Sciatic nerve (tissue), 2 donors: ENCODE results near the gene NEURL1. TPM values are rescaled to one million over a fixed set of nuclear protein-coding genes. Genes with fewer than 3 reads are reported as not detected.

Experiments used
- ATAC-seq: fragments of 200-7000 bp; cut with Tn5 transposase; one replicate; pipeline ENCODE4 v1.9.1; 2020; ENCODE audit warnings: mild to moderate bottlenecking, moderate library complexity
- DNase-seq: peaks from one replicate; pipeline ENCODE4 v3.0.0-alpha.2; 2020; ENCODE audit warnings: low spot score
- intact Hi-C: fragments of 100-400 bp; cut with DNase I; formaldehyde crosslinking; loops from one replicate; pipeline ENCODE4 v1.14.2; 2022
- total RNA-seq: library from RNA; stranded (reverse); fragmentation: NEBNext Ultra II Directional; extraction: Animal tissue kit (Norgen Biotek cat#: 25700); gene quantifications from one replicate; pipeline ENCODE4 v1.2.1, GENCODE V29; 2021
- donor health status: DM: no; HTN: no; CAD: no.
- donor health status: DM: no; HTN: no; CAD: no.

NEURL1 gene
- total RNA-seq, 1 donor from 2014 or later = 0.36 TPM

- no peak for DNase-seq
- intact Hi-C loops = no loop called here
- ATAC-seq = no peak
Measured at GRCh38 chr10:103553743-103554487, 60.4 kb downstream of the NEURL1 start.

DNA sequence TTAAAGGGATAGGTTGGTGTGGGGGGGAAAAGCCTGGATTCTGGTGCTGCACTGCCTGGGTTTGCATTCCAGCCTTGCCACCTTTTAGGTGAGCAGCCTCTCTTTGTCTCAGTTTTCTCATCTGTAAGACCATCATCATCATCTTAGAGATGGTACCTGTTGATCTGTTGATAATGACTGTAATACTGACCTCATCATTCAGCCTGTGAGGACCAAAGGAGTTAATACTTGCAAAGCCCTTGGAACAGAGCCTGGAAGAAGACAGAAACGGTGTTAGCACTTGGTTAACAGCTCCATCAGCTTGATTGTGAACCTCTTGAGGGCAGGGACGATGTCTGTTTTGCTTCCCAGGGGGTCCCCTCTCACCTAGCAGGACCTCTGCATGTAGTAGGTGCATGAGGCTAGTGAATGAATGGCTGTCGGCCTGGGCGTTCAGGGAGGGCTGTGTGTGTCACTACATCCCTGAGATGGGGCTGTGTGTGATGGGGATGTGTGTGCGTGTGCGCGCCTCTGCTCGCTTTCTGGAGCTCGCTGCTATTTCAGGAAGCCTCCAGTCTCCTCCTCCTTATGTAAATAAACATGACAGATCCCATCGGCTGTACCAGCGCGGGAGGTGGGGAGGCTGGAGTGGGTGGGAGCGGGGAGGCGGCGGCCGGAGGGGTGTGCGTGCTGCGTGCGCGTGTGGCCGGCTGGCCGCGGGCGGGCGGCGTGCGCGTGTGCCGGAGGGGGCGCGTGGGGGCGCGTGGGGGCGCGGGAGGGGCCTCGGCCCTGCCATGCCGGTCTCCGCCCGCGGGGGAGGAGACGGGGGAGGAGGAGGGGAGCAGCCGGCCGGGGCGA, 61.2 kb downstream of the NEURL1 start:
- intact Hi-C loops = no loop called here
- ATAC-seq = peak; percentile 67
- no peak for DNase-seq

DNA sequence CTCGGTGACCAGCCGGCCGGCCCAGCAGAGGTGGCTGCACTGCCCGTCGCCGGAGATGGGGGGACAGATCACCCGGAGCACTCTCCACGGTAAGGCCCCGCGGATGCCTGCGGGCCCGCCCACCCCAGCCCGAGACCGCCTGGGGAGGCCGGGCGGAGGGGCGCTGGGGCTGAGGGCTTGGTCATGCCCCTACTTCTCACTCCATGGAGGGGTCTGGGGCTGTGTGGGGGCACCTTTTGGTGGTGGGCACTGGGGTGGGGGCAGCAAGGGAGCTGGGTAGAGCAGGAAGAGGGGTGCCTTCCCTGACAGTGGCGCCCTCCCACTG, 61.8 kb downstream of the NEURL1 start:
- ATAC-seq (no peak), DNase-seq (no peak)
- intact Hi-C loops = no loop called here

DNA sequence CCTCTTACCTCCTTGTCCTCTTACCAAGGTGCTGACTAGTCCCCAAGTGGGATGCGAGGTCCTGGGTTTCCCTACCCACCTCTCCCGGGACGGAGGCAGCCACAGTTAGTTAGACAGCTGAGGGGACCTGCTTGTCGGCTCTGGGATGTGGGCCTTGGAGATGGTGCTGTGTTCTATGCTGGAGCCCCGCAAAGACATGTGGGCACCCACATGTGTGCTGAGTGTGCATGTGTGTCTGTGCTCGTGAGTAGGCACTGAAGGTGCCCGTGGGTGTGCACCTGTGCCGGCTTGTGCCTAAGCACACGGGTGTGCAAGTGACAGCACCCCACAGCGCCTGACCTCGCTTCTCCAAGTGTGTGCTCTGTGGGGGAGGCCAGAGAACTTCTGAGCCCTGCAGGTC, 62.2 kb downstream of the NEURL1 start:
- ATAC-seq (no peak), DNase-seq (no peak)
- intact Hi-C loops = no loop called here

- no peak for ATAC-seq
- no peak for DNase-seq
- intact Hi-C loops = no loop called here
Measured at GRCh38 chr10:103556383-103557007, 63.0 kb downstream of the NEURL1 start.

GRCh38 chr10:103557455-103557854, 64.0 kb downstream of the NEURL1 start:
- ATAC-seq = no peak

DNA sequence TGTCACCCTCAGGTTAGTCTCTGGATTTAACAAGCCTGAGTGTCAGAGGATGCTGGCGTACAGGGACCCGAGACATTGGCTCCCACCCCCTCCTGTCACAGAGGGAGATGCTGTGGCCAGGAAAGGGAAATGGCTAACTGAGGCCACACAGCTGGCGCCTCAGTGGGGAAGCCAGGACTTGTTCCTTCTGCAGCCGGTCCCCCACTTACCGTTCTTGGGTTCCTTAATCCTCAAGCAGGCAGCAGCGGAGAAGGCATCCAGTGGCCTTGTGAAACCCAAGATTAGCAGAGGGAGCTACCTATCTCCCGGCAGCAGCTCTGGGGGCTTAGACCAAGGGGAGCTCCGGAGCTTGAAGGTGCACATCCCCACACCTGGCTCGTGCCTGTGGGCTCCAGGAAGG, 65.4 kb downstream of the NEURL1 start:
- ATAC-seq = no peak
- no peak for DNase-seq
- intact Hi-C loops = no loop called here

More at GRCh38 chr10:103557455-103557854, 64.0 kb downstream of the NEURL1 start:
- DNase-seq = no peak
- intact Hi-C loops = no loop called here

GRCh38 chr10:103559776-103560175, 66.3 kb downstream of the NEURL1 start:
- no peak for ATAC-seq
- no peak for DNase-seq
- intact Hi-C loops = no loop called here

- intact Hi-C loops = no loop called here
- ATAC-seq = no peak
- no peak for DNase-seq
Measured at GRCh38 chr10:103560886-103561285, 67.4 kb downstream of the NEURL1 start.

- DNase-seq = no peak
- ATAC-seq = no peak
- intact Hi-C loops = no loop called here
Measured at GRCh38 chr10:103562383-103562782, 68.9 kb downstream of the NEURL1 start.

GRCh38 chr10:103563231-103564115, 70.0 kb downstream of the NEURL1 start:
- DNase-seq = no peak
- peak; percentile 18 for ATAC-seq
- intact Hi-C loops = no loop called here

GRCh38 chr10:103564116-103564501, 70.6 kb downstream of the NEURL1 start:
- DNase-seq (no peak), ATAC-seq (no peak)
- intact Hi-C loops = no loop called here

DNA sequence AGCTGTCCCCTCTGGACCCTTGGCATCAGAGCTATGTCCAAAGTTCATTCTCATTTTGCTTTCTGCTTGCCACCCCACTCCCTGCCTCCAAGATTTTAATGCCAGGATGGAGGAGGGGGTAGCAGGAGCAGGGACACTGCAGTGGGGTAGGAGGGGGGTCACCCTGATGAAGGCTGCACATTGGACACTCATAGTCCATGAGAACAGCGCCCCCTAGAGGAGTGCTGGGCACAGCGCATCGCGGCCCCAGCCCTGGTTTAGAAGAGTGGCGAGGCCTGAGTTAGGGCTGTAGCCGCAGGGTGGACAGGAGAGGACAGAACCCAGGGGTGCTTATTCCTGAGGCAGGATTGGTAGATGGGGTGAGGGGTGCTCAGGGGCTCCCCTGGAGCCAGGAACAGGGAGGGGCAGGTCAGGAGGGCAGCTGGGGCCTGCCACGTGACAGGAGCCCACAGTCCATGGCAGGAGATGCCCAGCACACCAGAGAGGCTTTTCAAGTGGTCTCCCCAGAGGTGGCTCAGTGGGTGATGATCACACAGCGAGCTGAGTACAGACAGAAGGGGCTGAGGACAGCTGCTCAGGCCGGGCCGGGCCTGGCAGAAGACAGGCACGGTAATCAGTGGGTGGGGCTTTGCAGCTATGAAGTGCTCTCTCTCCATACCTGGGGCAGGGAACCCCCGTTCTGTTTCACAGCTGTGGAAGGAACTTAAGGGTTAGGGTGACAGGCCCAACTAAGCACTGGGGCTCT, 71.4 kb downstream of the NEURL1 start:
- DNase-seq = no peak
- intact Hi-C loops = no loop called here
- ATAC-seq = peak; percentile 23

DNA sequence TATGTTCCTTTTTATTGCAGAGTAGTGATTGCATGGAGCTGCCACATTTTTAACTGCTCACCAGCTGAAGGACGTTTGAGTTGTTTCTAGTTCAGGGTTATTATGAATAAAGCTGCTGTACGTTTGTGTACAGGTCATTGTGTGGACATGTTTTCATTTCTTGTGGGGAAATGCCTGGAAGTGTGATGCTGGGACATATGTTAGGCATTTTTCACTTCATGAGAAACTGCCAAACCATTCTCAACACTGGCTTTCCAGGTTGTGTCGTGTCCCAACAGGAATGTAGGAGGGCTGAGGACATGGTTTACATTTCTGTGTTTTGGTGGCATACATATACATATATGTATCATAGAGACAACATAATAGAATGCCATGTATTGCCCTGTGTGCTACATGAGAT, 73.0 kb downstream of the NEURL1 start:
- DNase-seq (no peak), ATAC-seq (no peak)
- intact Hi-C loops = no loop called here

GRCh38 chr10:103568505-103568904, 75.0 kb downstream of the NEURL1 start:
- DNase-seq = no peak
- ATAC-seq = no peak
- intact Hi-C loops = no loop called here

GRCh38 chr10:103569896-103570295, 76.4 kb downstream of the NEURL1 start:
- intact Hi-C loops = no loop called here
- no peak for ATAC-seq
- DNase-seq = no peak

DNA sequence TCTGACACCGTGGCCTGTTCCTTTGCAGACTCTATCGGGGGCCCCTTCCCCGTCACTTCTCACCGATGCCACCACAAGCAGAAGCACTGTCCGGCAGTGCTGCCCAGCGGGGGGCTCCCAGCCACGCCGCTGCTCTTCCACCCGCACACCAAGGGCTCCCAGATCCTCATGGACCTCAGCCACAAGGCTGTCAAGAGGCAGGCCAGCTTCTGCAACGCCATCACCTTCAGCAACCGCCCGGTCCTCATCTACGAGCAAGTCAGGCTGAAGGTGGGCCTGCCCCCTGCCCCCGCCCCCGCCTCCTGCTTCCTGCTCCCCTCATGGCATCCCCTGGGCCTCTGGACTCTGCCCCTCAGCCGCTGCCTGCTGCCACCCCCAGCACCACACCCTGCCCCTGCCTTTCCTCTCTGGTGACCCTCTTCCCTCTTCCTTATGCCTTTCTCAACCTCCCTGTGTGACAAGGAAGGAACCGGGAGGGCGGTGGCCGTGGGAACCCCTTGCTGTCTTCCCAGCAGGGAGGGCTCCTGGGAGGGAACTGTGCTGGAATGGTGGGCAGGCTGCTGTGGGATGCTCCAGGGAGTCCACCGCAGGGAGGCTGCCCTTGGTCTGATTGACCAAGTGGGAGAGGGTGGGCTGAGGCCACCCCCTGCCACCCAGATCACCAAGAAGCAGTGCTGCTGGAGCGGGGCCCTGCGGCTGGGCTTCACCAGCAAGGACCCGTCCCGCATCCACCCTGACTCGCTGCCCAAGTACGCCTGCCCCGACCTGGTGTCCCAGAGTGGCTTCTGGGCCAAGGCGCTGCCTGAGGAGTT, 77.5 kb downstream of the NEURL1 start:
- intact Hi-C loops = no loop called here
- DNase-seq = no peak
- ATAC-seq = peak; percentile 23

DNA sequence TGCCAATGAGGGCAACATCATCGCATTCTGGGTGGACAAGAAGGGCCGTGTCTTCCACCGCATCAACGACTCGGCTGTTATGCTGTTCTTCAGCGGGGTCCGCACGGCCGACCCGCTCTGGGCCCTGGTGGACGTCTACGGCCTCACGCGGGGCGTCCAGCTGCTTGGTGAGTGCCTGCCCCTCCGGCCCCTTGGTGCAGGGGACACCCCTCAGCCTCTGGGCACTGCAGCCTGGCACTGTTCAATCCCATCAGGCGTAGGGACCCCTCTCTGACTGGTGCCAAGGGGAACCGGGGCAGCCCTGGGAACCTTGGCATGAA, 78.1 kb downstream of the NEURL1 start:
- no peak for DNase-seq
- ATAC-seq = no peak

More for the DNA sequence above, 78.1 kb downstream of the NEURL1 start:
- intact Hi-C loops = no loop called here
